ENCODE measurements around the gene RXFP1.
A peak's percentile ranks its signal among the peaks of the same experiment; 100 is the strongest.

RXFP1 gene

DNA sequence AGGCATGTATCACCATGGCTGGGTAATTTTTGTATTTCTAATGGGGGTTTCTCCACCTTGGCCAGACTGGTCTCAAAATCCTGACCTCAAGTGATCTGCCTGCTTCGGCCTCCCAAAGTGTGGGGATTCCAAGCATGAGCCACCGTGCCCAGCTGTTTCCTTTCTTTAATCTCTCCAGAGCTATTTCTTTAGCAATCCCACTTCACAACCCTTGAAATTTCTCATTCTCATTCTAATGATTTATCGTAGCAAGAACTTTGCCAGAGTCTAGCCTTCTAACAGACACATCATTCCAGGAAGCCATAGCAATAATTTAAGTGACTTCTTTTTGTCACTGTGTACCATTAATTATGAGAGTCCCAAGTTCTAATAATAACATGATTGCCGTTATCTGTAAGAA lies 68.6 kb downstream of the RXFP1 start:
- H3K27me3 ChIP-seq (replicated peaks in 2 of 5; ENCODE audit: control insufficient read depth in 4 of 5, insufficient read depth in 5 of 5, low read length in 4 of 5) = no peaks in the 10 kb centered on the region
- CTCF ChIA-PET = interaction anchor here (1.2 to 1.4 kb wide), 4 partner anchors 9 to 336 kb away, joined by 3 to 9 read pairs (median 5); no protein-coding TSS in a partner anchor

DNA sequence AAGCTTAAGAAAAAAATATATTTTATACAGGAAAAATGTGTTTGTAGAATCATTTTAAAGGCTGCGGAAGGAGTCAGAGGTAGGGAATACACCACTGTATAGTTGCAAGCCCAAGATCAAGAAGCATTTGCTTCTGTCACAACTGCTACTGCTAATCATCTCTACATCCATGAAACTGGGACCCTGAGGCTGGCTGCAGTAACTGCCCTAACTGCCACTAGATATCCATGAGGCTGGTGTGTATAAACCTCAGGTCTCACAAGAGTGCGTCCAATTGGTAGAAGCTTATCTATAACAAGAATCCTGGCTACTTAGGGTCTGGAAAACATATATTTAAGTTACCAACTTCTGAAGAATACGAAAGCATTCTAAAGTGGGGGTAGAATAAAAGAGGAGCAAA lies 69.1 kb downstream of the RXFP1 start:
- ChIA-PET POLR2A (no interaction called here), CTCF (interaction anchor here (1.2 to 1.4 kb wide), 4 partner anchors 8 to 336 kb away, joined by 3 to 9 read pairs (median 5); no protein-coding TSS in a partner anchor)
- peak overlapping the region in 3 of 7 experiments; percentile 47 to 56 (median 48) for H3K4me3 ChIP-seq (ENCODE audit: control insufficient read depth in 1 of 7, extremely low read depth in 1 of 7, insufficient read depth in 4 of 7, low read depth in 2 of 7, low read length in 6 of 7)
- H3K27ac ChIP-seq (ENCODE audit: insufficient read depth in 1 of 2, low read depth in 1 of 2, low read length in 2 of 2, poor library complexity in 1 of 2, severe bottlenecking in 2 of 2) = peak overlapping the region; percentile 59 to 62
- WGBS (ENCODE audit: insufficient coverage) = 0% methylated on average over 1 of the region's 3 CpGs
- H3K27me3 ChIP-seq (replicated peaks in 2 of 5; ENCODE audit: control insufficient read depth in 4 of 5, insufficient read depth in 5 of 5, low read length in 4 of 5) = no peaks in the 10 kb centered on the region
- no peaks in the 10 kb centered on the region for H3K36me3 ChIP-seq (ENCODE audit: control insufficient read depth in 4 of 4, insufficient read depth in 4 of 4, low read length in 3 of 4)
- H3K4me1 ChIP-seq (ENCODE audit: control extremely low read depth in 1 of 4, control insufficient read depth in 4 of 4, insufficient read depth in 4 of 4, low read length in 3 of 4) = peaks cover 0 to 30% (median 12%) of the 10 kb centered on the region in 4 experiments
- H3K9me3 ChIP-seq (ENCODE audit: control extremely low read depth in 1 of 5, control insufficient read depth in 4 of 5, insufficient read depth in 2 of 5, low read depth in 1 of 5, low read length in 4 of 5) = no peaks in the 10 kb centered on the region
- no peak for DNase-seq

More for the DNA sequence above, 68.6 kb downstream of the RXFP1 start:
- WGBS (ENCODE audit: insufficient coverage) = 0% methylated on average over 2 of the region's 4 CpGs
- peaks cover 0 to 30% (median 12%) of the 10 kb centered on the region in 4 experiments for H3K4me1 ChIP-seq (ENCODE audit: control extremely low read depth in 1 of 4, control insufficient read depth in 4 of 4, insufficient read depth in 4 of 4, low read length in 3 of 4)
- peak overlapping the region; percentile 35 to 62 for H3K27ac ChIP-seq (ENCODE audit: insufficient read depth in 1 of 2, low read depth in 1 of 2, low read length in 2 of 2, poor library complexity in 1 of 2, severe bottlenecking in 2 of 2)
- peak overlapping the region in 4 of 7 experiments; percentile 3 to 56 (median 48) for H3K4me3 ChIP-seq (ENCODE audit: control insufficient read depth in 1 of 7, extremely low read depth in 1 of 7, insufficient read depth in 4 of 7, low read depth in 2 of 7, low read length in 6 of 7)
- POLR2A ChIA-PET = no interaction called here
- H3K9me3 ChIP-seq (ENCODE audit: control extremely low read depth in 1 of 5, control insufficient read depth in 4 of 5, insufficient read depth in 2 of 5, low read depth in 1 of 5, low read length in 4 of 5) = no peaks in the 10 kb centered on the region
- DNase-seq = peak; percentile 57 to 93 (median 88)
- H3K36me3 ChIP-seq (ENCODE audit: control insufficient read depth in 4 of 4, insufficient read depth in 4 of 4, low read length in 3 of 4) = no peaks in the 10 kb centered on the region

DNA sequence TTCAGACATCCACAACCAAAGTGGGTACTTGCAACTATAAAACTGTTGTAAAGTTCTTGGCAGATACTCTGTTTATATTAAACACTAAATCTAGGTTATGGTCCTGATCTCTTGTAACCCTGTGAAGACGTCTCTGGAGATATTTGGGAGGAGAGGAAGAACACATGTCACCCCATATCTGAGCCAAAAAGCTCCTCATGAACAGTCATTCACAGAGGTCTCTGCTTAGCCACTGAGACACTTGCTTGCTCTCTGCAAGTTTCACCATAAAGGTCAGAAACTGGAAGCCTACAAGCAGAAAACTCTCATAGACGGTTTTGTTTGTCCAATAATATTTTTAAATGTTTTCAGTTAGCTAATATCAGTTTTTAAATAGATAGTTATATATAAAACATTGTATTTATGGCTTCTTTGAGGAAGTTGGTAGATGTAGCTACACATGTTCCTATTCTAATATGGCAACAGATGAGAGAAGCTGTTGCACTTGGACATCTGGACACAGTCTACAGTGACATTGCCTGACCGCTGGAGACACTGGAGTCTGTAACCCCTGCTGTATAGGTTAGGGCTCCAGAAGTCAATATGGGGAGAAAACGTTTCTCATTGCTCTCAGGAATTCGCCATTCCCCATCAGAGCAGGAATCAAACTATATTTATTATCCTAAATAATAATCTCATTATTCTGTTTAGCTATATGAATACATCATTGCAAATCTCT lies 76.4 kb downstream of the RXFP1 start:
- Histone ChIP-seq H3K9me3 (ENCODE audit: control extremely low read depth in 1 of 5, control insufficient read depth in 4 of 5, insufficient read depth in 2 of 5, low read depth in 1 of 5, low read length in 4 of 5) (no peaks in the 10 kb centered on the region), H3K36me3 (ENCODE audit: control insufficient read depth in 4 of 4, insufficient read depth in 4 of 4, low read length in 3 of 4) (no peaks in the 10 kb centered on the region), H3K4me3 (ENCODE audit: control insufficient read depth in 1 of 7, extremely low read depth in 1 of 7, insufficient read depth in 4 of 7, low read depth in 2 of 7, low read length in 6 of 7) (no peak overlapping the region), H3K27me3 (replicated peaks in 2 of 5; ENCODE audit: control insufficient read depth in 4 of 5, insufficient read depth in 5 of 5, low read length in 4 of 5) (no peaks in the 10 kb centered on the region), H3K4me1 (ENCODE audit: control extremely low read depth in 1 of 4, control insufficient read depth in 4 of 4, insufficient read depth in 4 of 4, low read length in 3 of 4) (peaks cover 0 to 8% (median 2%) of the 10 kb centered on the region in 4 experiments), H3K27ac (ENCODE audit: insufficient read depth in 1 of 2, low read depth in 1 of 2, low read length in 2 of 2, poor library complexity in 1 of 2, severe bottlenecking in 2 of 2) (no peak overlapping the region)
- 100% methylated on average over 2 of the region's 5 CpGs for WGBS (ENCODE audit: insufficient coverage)
- CTCF ChIA-PET = interaction anchor here (1.5 to 2.2 kb wide), 2 partner anchors 8 to 103 kb away, joined by 3 to 9 read pairs; no protein-coding TSS in a partner anchor
- DNase-seq = no peak
- POLR2A ChIA-PET = no interaction called here

DNA sequence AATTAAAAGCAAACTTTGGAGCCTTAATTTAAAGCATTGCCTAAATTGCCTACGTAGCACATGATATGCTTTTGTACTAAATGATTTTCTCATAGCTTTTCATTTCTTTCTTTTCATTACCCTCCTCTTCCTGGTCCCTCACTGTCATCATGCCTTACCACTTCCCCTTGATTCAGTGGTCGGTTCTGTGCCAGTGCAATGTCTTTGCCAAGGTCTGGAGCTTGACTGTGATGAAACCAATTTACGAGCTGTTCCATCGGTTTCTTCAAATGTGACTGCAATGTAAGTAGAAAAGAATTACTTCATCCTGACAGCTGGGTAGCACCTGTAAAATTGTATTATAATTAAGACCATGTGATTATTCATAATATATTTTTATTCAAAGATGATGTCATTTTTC lies 77.5 kb downstream of the RXFP1 start:
- no peaks in the 10 kb centered on the region for H3K36me3 ChIP-seq (ENCODE audit: control insufficient read depth in 4 of 4, insufficient read depth in 4 of 4, low read length in 3 of 4)
- POLR2A ChIA-PET = no interaction called here
- peak; percentile 40 to 93 (median 88) for DNase-seq
- CTCF ChIA-PET = interaction anchor here (1.5 to 2.2 kb wide), 2 partner anchors 9 to 105 kb away, joined by 3 to 9 read pairs; no protein-coding TSS in a partner anchor
- H3K27ac ChIP-seq (ENCODE audit: insufficient read depth in 1 of 2, low read depth in 1 of 2, low read length in 2 of 2, poor library complexity in 1 of 2, severe bottlenecking in 2 of 2) = peak overlapping the region in 1 of 2 experiments; percentile 59
- peak overlapping the region in 4 of 7 experiments; percentile 31 to 64 (median 46) for H3K4me3 ChIP-seq (ENCODE audit: control insufficient read depth in 1 of 7, extremely low read depth in 1 of 7, insufficient read depth in 4 of 7, low read depth in 2 of 7, low read length in 6 of 7)
- no peaks in the 10 kb centered on the region for H3K27me3 ChIP-seq (replicated peaks in 2 of 5; ENCODE audit: control insufficient read depth in 4 of 5, insufficient read depth in 5 of 5, low read length in 4 of 5)
- 11% methylated on average over 3 of the region's 4 CpGs for WGBS (ENCODE audit: insufficient coverage)
- no peaks in the 10 kb centered on the region for H3K9me3 ChIP-seq (ENCODE audit: control extremely low read depth in 1 of 5, control insufficient read depth in 4 of 5, insufficient read depth in 2 of 5, low read depth in 1 of 5, low read length in 4 of 5)
- H3K4me1 ChIP-seq (ENCODE audit: control extremely low read depth in 1 of 4, control insufficient read depth in 4 of 4, insufficient read depth in 4 of 4, low read length in 3 of 4) = peaks cover 0 to 8% (median 2%) of the 10 kb centered on the region in 4 experiments

DNA sequence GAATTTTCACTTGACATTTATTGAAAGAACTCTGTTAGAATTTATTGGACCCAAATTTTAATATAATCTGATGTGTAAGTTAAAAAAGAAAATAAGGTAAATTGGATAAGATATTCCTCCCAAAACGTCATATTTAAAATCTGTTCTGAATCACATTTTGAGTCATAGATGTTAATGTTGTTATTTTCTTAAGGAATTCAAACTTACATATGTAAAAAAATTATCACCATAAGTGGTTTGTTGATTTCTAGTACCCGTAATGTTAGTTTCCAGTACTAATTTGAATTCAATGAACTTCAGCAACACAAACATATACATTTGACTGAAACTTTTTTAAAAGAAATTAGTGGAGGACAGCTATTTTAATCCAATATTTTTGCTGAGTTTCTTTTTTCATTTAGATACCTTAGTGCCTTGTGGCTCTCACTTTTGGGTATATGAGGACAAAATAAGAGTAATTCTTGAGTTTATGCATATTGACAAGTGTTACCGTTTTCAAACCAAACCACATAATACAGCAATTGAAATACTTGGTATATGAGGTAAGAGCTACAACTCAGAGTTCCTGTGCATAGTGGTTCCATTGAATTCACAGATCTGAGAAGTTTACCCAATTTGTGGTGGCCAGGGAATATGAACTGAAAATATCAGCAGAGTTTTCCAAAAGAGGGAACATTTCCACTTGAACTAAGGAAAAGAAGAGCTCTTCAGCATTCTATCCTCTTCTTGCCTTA lies 78.2 kb downstream of the RXFP1 start:
- DNase-seq = no peak
- WGBS (ENCODE audit: insufficient coverage) = no CpG with 5 or more reads among the region's 3 CpGs
- Histone ChIP-seq H3K27ac (ENCODE audit: insufficient read depth in 1 of 2, low read depth in 1 of 2, low read length in 2 of 2, poor library complexity in 1 of 2, severe bottlenecking in 2 of 2) (no peak overlapping the region), H3K4me3 (ENCODE audit: control insufficient read depth in 1 of 7, extremely low read depth in 1 of 7, insufficient read depth in 4 of 7, low read depth in 2 of 7, low read length in 6 of 7) (peak overlapping the region in 3 of 7 experiments; percentile 36 to 64 (median 55)), H3K36me3 (ENCODE audit: control insufficient read depth in 4 of 4, insufficient read depth in 4 of 4, low read length in 3 of 4) (no peaks in the 10 kb centered on the region), H3K9me3 (ENCODE audit: control extremely low read depth in 1 of 5, control insufficient read depth in 4 of 5, insufficient read depth in 2 of 5, low read depth in 1 of 5, low read length in 4 of 5) (no peaks in the 10 kb centered on the region), H3K27me3 (replicated peaks in 2 of 5; ENCODE audit: control insufficient read depth in 4 of 5, insufficient read depth in 5 of 5, low read length in 4 of 5) (no peaks in the 10 kb centered on the region), H3K4me1 (ENCODE audit: control extremely low read depth in 1 of 4, control insufficient read depth in 4 of 4, insufficient read depth in 4 of 4, low read length in 3 of 4) (peaks cover 0 to 11% (median 4%) of the 10 kb centered on the region in 4 experiments)
- CTCF ChIA-PET = interaction anchor here (2.2 kb wide), 1 partner anchor 10 kb away, joined by 9 read pairs; no protein-coding TSS in a partner anchor
- POLR2A ChIA-PET = no interaction called here

DNA sequence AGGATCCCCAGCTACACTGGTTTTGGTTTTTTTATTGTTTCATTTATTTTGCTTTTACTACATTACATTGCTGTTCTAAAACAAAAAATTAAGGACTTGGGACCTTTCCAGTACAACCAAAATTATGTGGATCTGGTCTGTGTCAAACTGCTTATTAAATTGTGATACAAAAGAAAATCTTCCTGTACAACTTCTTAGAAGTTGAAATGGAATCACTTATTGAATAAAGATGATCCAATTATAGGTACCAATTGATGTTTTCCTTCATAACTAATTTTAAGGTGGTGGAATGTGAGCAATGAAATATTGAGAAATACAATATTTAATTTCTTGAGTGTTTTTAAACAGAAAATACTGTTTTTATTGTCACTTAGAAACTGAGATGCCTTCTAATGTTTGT lies 82.7 kb downstream of the RXFP1 start:
- CTCF ChIA-PET = interaction anchor here (1.2 kb wide), 1 partner anchor 344 kb away, joined by 3 read pairs; no protein-coding TSS in a partner anchor

More for the DNA sequence above, 82.7 kb downstream of the RXFP1 start:
- POLR2A ChIA-PET = no interaction called here
- DNase-seq = no peak
- H3K27me3 ChIP-seq (replicated peaks in 2 of 5; ENCODE audit: control insufficient read depth in 4 of 5, insufficient read depth in 5 of 5, low read length in 4 of 5) = no peaks in the 10 kb centered on the region
- H3K4me1 ChIP-seq (ENCODE audit: control extremely low read depth in 1 of 4, control insufficient read depth in 4 of 4, insufficient read depth in 4 of 4, low read length in 3 of 4) = peaks cover 3 to 12% (median 8%) of the 10 kb centered on the region in 4 experiments
- no peak overlapping the region for H3K4me3 ChIP-seq (ENCODE audit: control insufficient read depth in 1 of 7, extremely low read depth in 1 of 7, insufficient read depth in 4 of 7, low read depth in 2 of 7, low read length in 6 of 7)
- H3K9me3 ChIP-seq (ENCODE audit: control extremely low read depth in 1 of 5, control insufficient read depth in 4 of 5, insufficient read depth in 2 of 5, low read depth in 1 of 5, low read length in 4 of 5) = peaks cover 0 to 1% (median 0%) of the 10 kb centered on the region in 5 experiments
- H3K36me3 ChIP-seq (ENCODE audit: control insufficient read depth in 4 of 4, insufficient read depth in 4 of 4, low read length in 3 of 4) = no peaks in the 10 kb centered on the region
- H3K27ac ChIP-seq (ENCODE audit: insufficient read depth in 1 of 2, low read depth in 1 of 2, low read length in 2 of 2, poor library complexity in 1 of 2, severe bottlenecking in 2 of 2) = peak overlapping the region in 1 of 2 experiments; percentile 83
